NT2/D1 (cell line): Measurements from ENCODE around the gene FASN.
A peak's percentile ranks its signal among the peaks of the same experiment; 100 is the strongest.

Source experiments
- DNase-seq: peaks from one replicate; pipeline ENCODE4 v3.0.0-alpha.2; 2011; ENCODE audit warnings: low read depth, low spot score
- H3K27me3 ChIP-seq: 2 replicates; pipeline ENCODE4 v1.6.0; 2011; ENCODE audit warnings: mild to moderate bottlenecking; ENCODE audit not compliant: insufficient read length, insufficient read depth
- H3K36me3 ChIP-seq: 2 replicates; pipeline ENCODE4 v1.6.1; 2011; ENCODE audit warnings: mild to moderate bottlenecking, low read length, mixed read lengths; ENCODE audit not compliant: insufficient read depth, insufficient read length
- H3K4me1 ChIP-seq: 2 replicates; pipeline ENCODE4 v1.5.1; 2011; ENCODE audit not compliant: insufficient read depth, insufficient read length
- H3K4me3 ChIP-seq: 2 replicates; pipeline ENCODE4 v1.5.1; 2011; ENCODE audit warnings: low read depth; ENCODE audit not compliant: insufficient read length
- H3K9ac ChIP-seq: 2 replicates; pipeline ENCODE4 v1.6.0; 2011; ENCODE audit warnings: low read depth; ENCODE audit not compliant: insufficient read length
- H3K9me3 ChIP-seq: 2 replicates; pipeline ENCODE4 v1.5.1; 2011; ENCODE audit warnings: mild to moderate bottlenecking, low read length; ENCODE audit not compliant: insufficient read depth
- SUZ12 ChIP-seq: IDR thresholded peaks from 2 replicates; pipeline ENCODE4 v1.6.1; 2011; ENCODE audit not compliant: insufficient read length, insufficient read depth; ENCODE audit errors: extremely low read depth
- YY1 ChIP-seq: IDR thresholded peaks from 2 replicates; pipeline ENCODE4 v1.6.1; 2011; ENCODE audit not compliant: insufficient read length, insufficient read depth
- ZNF274 ChIP-seq: IDR thresholded peaks from 2 replicates; pipeline ENCODE4 v1.6.1; 2011; ENCODE audit warnings: mild to moderate bottlenecking, low read depth, low read length

The FASN gene

DNA sequence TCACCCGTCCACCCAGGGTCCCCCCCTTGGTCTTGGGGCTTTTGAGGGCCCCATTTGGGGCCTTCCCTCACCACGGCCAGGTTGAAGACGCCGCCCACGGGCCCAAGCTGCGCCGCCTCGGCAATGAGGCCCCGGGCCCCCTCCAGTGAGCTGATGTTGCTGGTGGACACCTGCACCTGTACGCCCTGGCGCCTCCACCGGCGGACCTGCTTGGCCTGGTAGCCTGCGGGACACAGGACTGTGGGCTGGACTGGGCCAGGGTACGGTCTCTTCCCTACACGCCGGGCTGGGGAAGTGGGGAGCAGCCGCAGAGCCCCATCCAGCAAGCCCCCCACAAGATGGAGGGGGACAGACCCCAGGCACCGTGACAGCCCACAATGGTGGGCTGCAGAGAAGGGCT, 15.6 kb downstream of the FASN start:
- TF ChIP-seq YY1 (no peak), ZNF274 (no peak), SUZ12 (no peak)
- Histone ChIP-seq H3K9me3 (no peaks in the 10 kb centered on the region), H3K9ac (no peak overlapping the region), H3K36me3 (peaks cover 97% of the 10 kb centered on the region), H3K4me3 (no peak overlapping the region), H3K27me3 (no peaks in the 10 kb centered on the region), H3K4me1 (peaks cover 11% of the 10 kb centered on the region)
- DNase-seq = no peak

GRCh38 chr17:82081966-82082365, 16.1 kb downstream of the FASN start:
- H3K9me3 ChIP-seq = no peaks in the 10 kb centered on the region

GRCh38 chr17:82081546-82081945, 16.5 kb downstream of the FASN start:
- Histone ChIP-seq H3K9me3 (no peaks in the 10 kb centered on the region), H3K4me1 (peaks cover 17% of the 10 kb centered on the region), H3K36me3 (peaks cover 95% of the 10 kb centered on the region), H3K27me3 (no peaks in the 10 kb centered on the region), H3K9ac (no peak overlapping the region), H3K4me3 (no peak overlapping the region)
- DNase-seq = no peak
- TF ChIP-seq YY1 = no peak
- no peak for TF ChIP-seq ZNF274
- TF ChIP-seq SUZ12 = no peak

More at GRCh38 chr17:82081966-82082365, 16.1 kb downstream of the FASN start:
- DNase-seq = no peak
- no peak for TF ChIP-seq YY1
- TF ChIP-seq SUZ12 = no peak
- TF ChIP-seq ZNF274 = no peak
- no peak overlapping the region for H3K4me3 ChIP-seq
- H3K9ac ChIP-seq = no peak overlapping the region
- H3K27me3 ChIP-seq = no peaks in the 10 kb centered on the region
- H3K36me3 ChIP-seq = peaks cover 95% of the 10 kb centered on the region
- peaks cover 15% of the 10 kb centered on the region for H3K4me1 ChIP-seq

- Histone ChIP-seq H3K4me3 (no peak overlapping the region), H3K27me3 (no peaks in the 10 kb centered on the region), H3K9me3 (no peaks in the 10 kb centered on the region), H3K4me1 (peaks cover 19% of the 10 kb centered on the region), H3K9ac (no peak overlapping the region), H3K36me3 (peaks cover 95% of the 10 kb centered on the region)
- DNase-seq = no peak
- TF ChIP-seq YY1 (no peak), ZNF274 (no peak), SUZ12 (no peak)
Observed at GRCh38 chr17:82080789-82081464, 17.1 kb downstream of the FASN start.

DNA sequence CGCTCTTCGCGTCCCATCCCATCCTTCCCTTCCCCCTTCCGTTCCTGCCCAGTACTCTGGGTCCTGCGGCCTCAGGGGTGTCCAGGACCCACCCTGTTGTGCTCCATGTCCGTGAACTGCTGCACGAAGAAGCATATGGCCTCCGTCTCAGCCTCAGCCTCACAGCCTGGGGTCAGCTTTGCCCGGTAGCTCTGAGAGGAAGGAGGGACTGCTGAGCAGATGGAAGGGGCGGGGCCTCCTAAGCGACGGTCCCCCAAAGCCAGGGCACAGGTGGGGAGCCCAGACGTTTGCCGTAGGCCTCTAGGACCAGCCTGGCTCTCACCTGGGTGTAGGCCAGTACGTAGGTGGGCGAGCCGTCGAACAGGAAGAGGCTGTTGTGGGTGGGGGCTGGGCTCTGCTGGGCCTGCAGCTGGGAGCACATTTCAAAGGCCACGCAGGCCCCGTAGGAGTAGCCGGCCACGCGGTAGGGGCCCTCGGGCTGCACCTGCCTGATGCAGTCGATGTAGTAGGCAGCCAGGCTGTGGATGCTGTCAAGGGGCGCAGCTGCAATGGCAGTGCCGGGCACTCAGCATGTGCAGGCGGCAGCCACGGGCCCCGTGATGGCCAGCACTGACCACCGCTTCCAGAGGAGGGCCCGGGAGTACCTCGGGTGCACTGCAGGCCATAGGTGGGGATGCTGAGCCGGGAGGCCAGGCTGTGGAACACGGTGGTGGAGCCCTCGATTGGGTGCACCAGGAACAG, 17.8 kb downstream of the FASN start:
- H3K9ac ChIP-seq = peak overlapping the region; percentile 5
- no peak for TF ChIP-seq SUZ12
- no peak for TF ChIP-seq ZNF274
- TF ChIP-seq YY1 = no peak

GRCh38 chr17:82079001-82079677, 18.9 kb downstream of the FASN start:
- Histone ChIP-seq H3K9me3 (no peaks in the 10 kb centered on the region), H3K27me3 (no peaks in the 10 kb centered on the region), H3K9ac (no peak overlapping the region), H3K4me1 (peaks cover 19% of the 10 kb centered on the region), H3K36me3 (peaks cover 77% of the 10 kb centered on the region), H3K4me3 (no peak overlapping the region)
- TF ChIP-seq YY1 = no peak
- TF ChIP-seq ZNF274 = no peak
- no peak for TF ChIP-seq SUZ12
- DNase-seq = no peak

More for the DNA sequence above, 17.8 kb downstream of the FASN start:
- Histone ChIP-seq H3K27me3 (no peaks in the 10 kb centered on the region), H3K4me1 (peaks cover 19% of the 10 kb centered on the region), H3K9me3 (no peaks in the 10 kb centered on the region), H3K36me3 (peaks cover 88% of the 10 kb centered on the region), H3K4me3 (no peak overlapping the region)
- DNase-seq = no peak

GRCh38 chr17:82078433-82078832, 19.6 kb downstream of the FASN start:
- H3K27me3 ChIP-seq = no peaks in the 10 kb centered on the region
- H3K4me1 ChIP-seq = peaks cover 19% of the 10 kb centered on the region
- no peaks in the 10 kb centered on the region for H3K9me3 ChIP-seq
- DNase-seq = no peak
- no peak overlapping the region for H3K9ac ChIP-seq
- H3K4me3 ChIP-seq = no peak overlapping the region
- TF ChIP-seq ZNF274 (no peak), SUZ12 (no peak), YY1 (no peak)
- H3K36me3 ChIP-seq = peaks cover 70% of the 10 kb centered on the region
